ENCODE results near the gene EML1. TPM values are rescaled to one million over a fixed set of nuclear protein-coding genes. Genes with fewer than 3 reads are reported as not detected.
A peak's percentile ranks its signal among the peaks of the same experiment; 100 is the strongest.

Gene EML1
- total and polyA plus RNA-seq, 2 of the 13 experiments (the other 11 are each of a cell fraction or from before 2014, with no cell fraction given) = 0.59 to 1.7 TPM

GRCh38 chr14:99946652-99947489 lies 153.7 kb downstream of the EML1 start (continued):
- TF ChIP-seq, protein P1, sequence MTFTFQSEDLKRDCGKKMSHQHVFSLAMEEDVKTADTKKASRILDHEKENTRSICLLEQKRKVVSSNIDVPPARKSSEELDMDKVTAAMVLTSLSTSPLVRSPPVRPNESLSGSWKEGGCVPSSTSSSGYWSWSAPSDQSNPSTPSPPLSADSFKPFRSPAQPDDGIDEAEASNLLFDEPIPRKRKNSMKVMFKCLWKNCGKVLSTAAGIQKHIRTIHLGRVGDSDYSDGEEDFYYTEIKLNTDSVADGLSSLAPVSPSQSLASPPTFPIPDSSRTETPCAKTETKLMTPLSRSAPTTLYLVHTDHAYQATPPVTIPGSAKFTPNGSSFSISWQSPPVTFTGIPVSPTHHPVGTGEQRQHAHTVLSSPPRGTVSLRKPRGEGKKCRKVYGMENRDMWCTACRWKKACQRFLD (CRISPR knock-in tag; IDR thresholded peaks at IDR 0.05; ENCODE audit: borderline replicate concordance) = 0 out of 2 replicates have a peak, but pooled peaks have one; percentile 30
- TF ChIP-seq TEF (CRISPR knock-in tag; IDR thresholded peaks at IDR 0.05) (no peak), IRF2 (CRISPR knock-in tag; IDR thresholded peaks at IDR 0.05) (no peak), ZBTB7B (CRISPR knock-in tag; IDR thresholded peaks at IDR 0.05) (peak; percentile 41; the same call in 1 of the 2 replicates), ZNF350 (CRISPR knock-in tag; IDR thresholded peaks at IDR 0.05; ENCODE audit: borderline replicate concordance, low read depth) (peak; percentile 26; the same call in 1 of the 2 replicates), CTCF (CRISPR knock-in tag; IDR thresholded peaks at IDR 0.05) (peak; percentile 81), SKI (IDR thresholded peaks at IDR 0.05; ENCODE audit: partially characterized antibody) (no peak), MAX (IDR thresholded peaks at IDR 0.05) (no peak), PATZ1 (CRISPR knock-in tag; IDR thresholded peaks at IDR 0.05) (peak; percentile 73)
- TF ChIP-seq, protein P2, sequence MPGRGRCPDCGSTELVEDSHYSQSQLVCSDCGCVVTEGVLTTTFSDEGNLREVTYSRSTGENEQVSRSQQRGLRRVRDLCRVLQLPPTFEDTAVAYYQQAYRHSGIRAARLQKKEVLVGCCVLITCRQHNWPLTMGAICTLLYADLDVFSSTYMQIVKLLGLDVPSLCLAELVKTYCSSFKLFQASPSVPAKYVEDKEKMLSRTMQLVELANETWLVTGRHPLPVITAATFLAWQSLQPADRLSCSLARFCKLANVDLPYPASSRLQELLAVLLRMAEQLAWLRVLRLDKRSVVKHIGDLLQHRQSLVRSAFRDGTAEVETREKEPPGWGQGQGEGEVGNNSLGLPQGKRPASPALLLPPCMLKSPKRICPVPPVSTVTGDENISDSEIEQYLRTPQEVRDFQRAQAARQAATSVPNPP (CRISPR knock-in tag; IDR thresholded peaks at IDR 0.05) = no peak
